GM10266 (cell line): ENCODE measurements around the gene MYLK2.

Source experiments
- DNase-seq: peaks from one replicate; pipeline ENCODE4 v3.0.0; 2012; ENCODE audit errors: extremely low spot score
- CTCF ChIP-seq: IDR thresholded peaks from 2 replicates; pipeline ENCODE4 v1.5.1; 2012; ENCODE audit warnings: mild to moderate bottlenecking, low read depth; ENCODE audit not compliant: control insufficient read depth, insufficient read depth; ENCODE audit errors: missing control alignments

Gene MYLK2

GRCh38 chr20:31841928-31842327 is 22.8 kb downstream of the MYLK2 start:
- no peak for TF ChIP-seq CTCF

GRCh38 chr20:31842471-31843157 is 23.5 kb downstream of the MYLK2 start:
- DNase-seq: no peak
- no peak for TF ChIP-seq CTCF

More at GRCh38 chr20:31841928-31842327, 22.8 kb downstream of the MYLK2 start:
- no peak for DNase-seq

- TF ChIP-seq CTCF: no peak
- DNase-seq: no peak
Observed at GRCh38 chr20:31843288-31843687, 24.1 kb downstream of the MYLK2 start.

- no peak for TF ChIP-seq CTCF
- no peak for DNase-seq
Observed at GRCh38 chr20:31843881-31844280, 24.7 kb downstream of the MYLK2 start.

GRCh38 chr20:31844737-31845299 is 25.7 kb downstream of the MYLK2 start:
- DNase-seq: no peak

GRCh38 chr20:31845300-31845863 is 26.2 kb downstream of the MYLK2 start, which contains the start of gene FOXS1:
Gene FOXS1 (minus strand): TSS chr20:31845604. CDS start chr20:31845542, 62 bp downstream.
- no peak for DNase-seq
- no peak for TF ChIP-seq CTCF

More at GRCh38 chr20:31844737-31845299, 25.7 kb downstream of the MYLK2 start:
- no peak for TF ChIP-seq CTCF

- DNase-seq: no peak
- TF ChIP-seq CTCF: peak; percentile 4
Observed at GRCh38 chr20:31846793-31847138, 27.6 kb downstream of the MYLK2 start.
